A673 (cell line): Measurements from ENCODE around the gene ZNF638.

Experiments
- EZH2 ChIP-seq: fragments of 200-600 bp; sonication (generic); IDR thresholded peaks from 2 replicates; pipeline ENCODE4 v1.6.1; 2017; ENCODE audit warnings: borderline replicate concordance, low read depth, mild to moderate bottlenecking, mixed read lengths, antibody characterized with exemption, low read length; ENCODE audit not compliant: poor library complexity, severe bottlenecking
- TF ChIP-seq, protein P1 (sequence below): fragments of 300-800, 200-600 bp; sonication (generic); conservative IDR thresholded peaks from 2 replicates; pipeline ENCODE4 v1.5.1; 2017; ENCODE audit warnings: low read depth, mild to moderate bottlenecking, antibody characterized with exemption, low read length, moderate library complexity, mixed read lengths

- TF ChIP-seq, protein P1, sequence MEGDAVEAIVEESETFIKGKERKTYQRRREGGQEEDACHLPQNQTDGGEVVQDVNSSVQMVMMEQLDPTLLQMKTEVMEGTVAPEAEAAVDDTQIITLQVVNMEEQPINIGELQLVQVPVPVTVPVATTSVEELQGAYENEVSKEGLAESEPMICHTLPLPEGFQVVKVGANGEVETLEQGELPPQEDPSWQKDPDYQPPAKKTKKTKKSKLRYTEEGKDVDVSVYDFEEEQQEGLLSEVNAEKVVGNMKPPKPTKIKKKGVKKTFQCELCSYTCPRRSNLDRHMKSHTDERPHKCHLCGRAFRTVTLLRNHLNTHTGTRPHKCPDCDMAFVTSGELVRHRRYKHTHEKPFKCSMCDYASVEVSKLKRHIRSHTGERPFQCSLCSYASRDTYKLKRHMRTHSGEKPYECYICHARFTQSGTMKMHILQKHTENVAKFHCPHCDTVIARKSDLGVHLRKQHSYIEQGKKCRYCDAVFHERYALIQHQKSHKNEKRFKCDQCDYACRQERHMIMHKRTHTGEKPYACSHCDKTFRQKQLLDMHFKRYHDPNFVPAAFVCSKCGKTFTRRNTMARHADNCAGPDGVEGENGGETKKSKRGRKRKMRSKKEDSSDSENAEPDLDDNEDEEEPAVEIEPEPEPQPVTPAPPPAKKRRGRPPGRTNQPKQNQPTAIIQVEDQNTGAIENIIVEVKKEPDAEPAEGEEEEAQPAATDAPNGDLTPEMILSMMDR, result no peak
- no peak for TF ChIP-seq EZH2
These were observed 10.1 kb downstream of the ZNF638 start for GRCh38 chr2:71341645-71342044.
